ENCODE results near the gene TMEM80.

The TMEM80 gene

DNA sequence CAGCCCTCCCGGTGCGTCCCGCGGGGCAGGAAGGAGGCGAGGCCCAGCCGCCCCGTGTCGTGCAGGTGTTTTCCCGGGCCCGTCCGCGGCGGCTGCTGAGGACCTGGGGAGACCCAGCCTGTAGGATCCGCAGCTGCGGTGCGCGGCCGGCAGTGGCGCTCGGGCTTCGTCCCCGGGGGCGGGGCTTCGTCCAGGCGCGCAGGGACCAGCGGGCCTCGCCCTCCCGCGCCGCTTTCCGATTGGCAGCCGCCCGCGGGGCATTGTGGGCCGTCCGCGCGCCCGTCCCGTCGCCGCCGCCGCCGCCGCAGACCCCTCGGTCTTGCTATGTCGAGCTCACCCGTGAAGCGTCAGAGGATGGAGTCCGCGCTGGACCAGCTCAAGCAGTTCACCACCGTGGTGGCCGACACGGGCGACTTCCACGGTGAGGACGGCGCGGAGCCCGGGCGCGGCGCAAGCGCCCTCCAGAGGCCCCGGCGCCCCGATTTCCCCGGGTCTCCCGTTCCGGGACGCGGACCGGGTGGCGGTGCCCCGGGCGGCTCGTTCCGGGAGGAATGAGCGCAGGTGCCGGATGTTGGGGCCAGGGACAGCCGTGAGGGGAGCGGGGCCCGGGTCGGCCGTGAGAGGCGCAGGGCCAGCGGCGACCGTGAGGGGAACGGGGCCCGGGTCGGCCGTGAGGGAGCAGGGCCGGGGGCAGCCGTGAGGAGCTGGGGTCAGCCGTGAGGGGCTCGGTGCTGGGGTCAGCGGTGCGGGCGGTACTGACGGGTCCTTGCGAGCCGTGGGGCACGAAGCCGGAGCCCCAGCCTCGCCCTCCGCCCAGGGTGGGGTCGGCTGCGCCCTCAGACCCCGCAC is 51.8 kb downstream of the TMEM80 start, which contains the start of gene TALDO1:
TALDO1 (plus strand) TSS at position 307 of the 849 bp plus-strand sequence; CDS start at position 325, 18 bp downstream.
- H3K4me3 ChIP-seq (replicated peaks; ENCODE audit: low read depth, low read length), result peak within 1 kb of the TSS; percentile 70
- TF ChIP-seq, protein P1, sequence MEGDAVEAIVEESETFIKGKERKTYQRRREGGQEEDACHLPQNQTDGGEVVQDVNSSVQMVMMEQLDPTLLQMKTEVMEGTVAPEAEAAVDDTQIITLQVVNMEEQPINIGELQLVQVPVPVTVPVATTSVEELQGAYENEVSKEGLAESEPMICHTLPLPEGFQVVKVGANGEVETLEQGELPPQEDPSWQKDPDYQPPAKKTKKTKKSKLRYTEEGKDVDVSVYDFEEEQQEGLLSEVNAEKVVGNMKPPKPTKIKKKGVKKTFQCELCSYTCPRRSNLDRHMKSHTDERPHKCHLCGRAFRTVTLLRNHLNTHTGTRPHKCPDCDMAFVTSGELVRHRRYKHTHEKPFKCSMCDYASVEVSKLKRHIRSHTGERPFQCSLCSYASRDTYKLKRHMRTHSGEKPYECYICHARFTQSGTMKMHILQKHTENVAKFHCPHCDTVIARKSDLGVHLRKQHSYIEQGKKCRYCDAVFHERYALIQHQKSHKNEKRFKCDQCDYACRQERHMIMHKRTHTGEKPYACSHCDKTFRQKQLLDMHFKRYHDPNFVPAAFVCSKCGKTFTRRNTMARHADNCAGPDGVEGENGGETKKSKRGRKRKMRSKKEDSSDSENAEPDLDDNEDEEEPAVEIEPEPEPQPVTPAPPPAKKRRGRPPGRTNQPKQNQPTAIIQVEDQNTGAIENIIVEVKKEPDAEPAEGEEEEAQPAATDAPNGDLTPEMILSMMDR (IDR thresholded peaks at IDR 0.05; ENCODE audit: low read length, missing control alignments), result no peak
- peak; percentile 80 for DNase-seq (ENCODE audit: low read depth)

DNA sequence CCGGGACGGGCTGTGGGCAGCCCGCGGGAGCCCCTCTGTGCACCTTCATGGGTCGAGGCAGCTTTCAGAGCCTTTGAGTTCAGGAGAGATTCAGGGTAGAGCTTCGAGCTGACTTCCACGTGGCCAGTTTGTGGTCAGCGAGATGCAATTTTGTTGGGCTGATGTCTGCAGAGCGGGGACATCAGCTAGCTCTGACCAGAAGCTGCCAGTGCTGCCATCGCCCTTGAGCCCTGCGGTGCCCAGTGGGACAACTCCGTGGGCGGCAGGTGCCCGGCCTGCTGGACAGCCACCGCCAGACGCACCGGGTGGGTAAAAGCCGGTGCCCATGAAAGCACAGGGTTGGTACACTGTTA is 52.4 kb downstream of the TMEM80 start:
- DNase-seq (ENCODE audit: low read depth), result no peak
- TF ChIP-seq, protein P1 (IDR thresholded peaks at IDR 0.05; ENCODE audit: low read length, missing control alignments), result no peak
- peak overlapping the region; percentile 70 for H3K4me3 ChIP-seq (replicated peaks; ENCODE audit: low read depth, low read length)

DNA sequence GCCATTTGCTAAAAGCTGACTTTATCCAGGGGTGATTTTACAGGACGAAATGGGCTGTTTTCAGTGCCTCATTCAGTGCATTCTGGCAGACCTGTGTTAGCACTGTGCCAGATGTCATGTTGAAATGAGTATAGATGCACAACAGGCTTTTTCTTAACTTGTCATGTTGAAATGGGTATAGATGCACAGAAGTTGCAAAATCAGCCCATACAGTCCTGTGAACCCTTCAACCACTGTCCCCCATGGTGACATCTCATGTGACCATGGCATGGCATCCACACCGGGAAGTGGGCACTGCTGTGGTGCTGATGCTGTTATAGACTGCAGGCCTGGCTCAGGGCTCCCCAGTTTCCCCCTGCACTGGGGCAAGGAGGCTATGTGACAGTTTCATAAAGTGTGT is 54.1 kb downstream of the TMEM80 start:
- H3K4me3 ChIP-seq (replicated peaks; ENCODE audit: low read depth, low read length), result no peak overlapping the region
- no peak for DNase-seq (ENCODE audit: low read depth)
- TF ChIP-seq, protein P1 (IDR thresholded peaks at IDR 0.05; ENCODE audit: low read length, missing control alignments), result no peak
